WTC11 (cell line): ENCODE results near the gene SPIB.

Experiments
- JUN ChIP-seq: sonication (generic); formaldehyde crosslinking; IDR thresholded peaks from 2 replicates; pipeline ENCODE4 v1.8.0; 2023; ENCODE audit warnings: mild to moderate bottlenecking, missing genetic modification reagents
- KAT7 ChIP-seq: sonication (generic); formaldehyde crosslinking; IDR thresholded peaks from 2 replicates; pipeline ENCODE4 v1.8.1; 2023; ENCODE audit warnings: missing genetic modification reagents, mild to moderate bottlenecking, borderline replicate concordance
- NFYB ChIP-seq: sonication (generic); formaldehyde crosslinking; conservative IDR thresholded peaks from 2 replicates; pipeline ENCODE4 v1.8.0; 2022; ENCODE audit warnings: low read depth, missing genetic modification reagents
- NR1H2 ChIP-seq: sonication (generic); formaldehyde crosslinking; IDR thresholded peaks from 2 replicates; pipeline ENCODE4 v1.9.0; 2021; ENCODE audit warnings: mild to moderate bottlenecking, moderate library complexity, missing genetic modification reagents
- SP1 ChIP-seq: sonication (generic); formaldehyde crosslinking; conservative IDR thresholded peaks from 2 replicates; pipeline ENCODE4 v1.8.1; 2022; ENCODE audit warnings: missing genetic modification reagents
- TF ChIP-seq, protein P1 (sequence below): fragments of 200-600 bp; IDR thresholded peaks from 2 replicates; pipeline ENCODE4 v1.8.0; 2022; ENCODE audit warnings: antibody characterized with exemption
- TF ChIP-seq, protein P2 (sequence below): fragments of 250-450 bp; sonication (Bioruptor Pico); IDR thresholded peaks from 2 replicates; pipeline ENCODE4 v1.9.0; 2021; ENCODE audit warnings: moderate library complexity, mild to moderate bottlenecking, inconsistent platforms, borderline replicate concordance
- TF ChIP-seq, protein P3 (sequence below): sonication (generic); formaldehyde crosslinking; conservative IDR thresholded peaks from 2 replicates; pipeline ENCODE4 v1.8.1; 2023; ENCODE audit warnings: mild to moderate bottlenecking, low read depth, missing genetic modification reagents, moderate library complexity
- TF ChIP-seq, protein P4 (sequence below): sonication (generic); formaldehyde crosslinking; IDR thresholded peaks from 2 replicates; pipeline ENCODE4 v1.8.0; 2023; ENCODE audit warnings: missing genetic modification reagents
- TF ChIP-seq, protein P5 (sequence below): sonication (generic); formaldehyde crosslinking; IDR thresholded peaks from 2 replicates; pipeline ENCODE4 v1.8.0; 2022; ENCODE audit warnings: mild to moderate bottlenecking, missing genetic modification reagents

DNA sequence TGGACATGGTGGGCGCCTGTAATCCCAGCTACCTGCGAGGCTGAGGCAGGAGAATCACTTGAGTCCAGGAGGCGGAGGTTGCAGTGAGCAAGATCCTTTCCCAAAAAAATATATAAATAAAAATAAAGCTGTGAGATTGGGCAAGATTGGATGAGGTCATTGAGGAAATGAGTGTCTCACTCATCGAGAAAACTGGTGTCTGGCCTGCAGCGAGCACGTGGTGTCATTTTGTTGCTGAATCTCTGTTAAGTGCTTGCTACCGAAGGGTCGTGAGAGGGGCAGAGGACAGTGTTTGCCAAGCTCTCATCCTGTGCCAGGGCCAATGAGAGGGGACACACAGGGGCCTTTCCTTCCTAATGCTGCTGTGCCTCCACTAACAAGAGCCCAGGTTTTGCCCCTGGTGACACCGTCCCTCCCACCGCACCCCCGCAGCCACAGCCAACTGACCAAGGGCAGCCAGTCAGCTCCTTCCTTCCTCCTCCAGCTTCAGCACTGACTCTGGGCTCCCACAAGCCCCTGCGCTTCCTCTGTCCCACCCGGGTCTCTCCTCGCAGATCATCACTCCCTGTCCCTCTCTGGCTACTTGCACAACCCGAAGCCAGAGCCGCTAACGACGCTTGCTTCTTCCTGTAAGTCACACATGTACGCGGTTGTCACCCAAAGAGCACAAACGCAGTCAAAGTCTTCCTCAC, 31.4 kb upstream of the SPIB start:
- TF ChIP-seq, protein P1, sequence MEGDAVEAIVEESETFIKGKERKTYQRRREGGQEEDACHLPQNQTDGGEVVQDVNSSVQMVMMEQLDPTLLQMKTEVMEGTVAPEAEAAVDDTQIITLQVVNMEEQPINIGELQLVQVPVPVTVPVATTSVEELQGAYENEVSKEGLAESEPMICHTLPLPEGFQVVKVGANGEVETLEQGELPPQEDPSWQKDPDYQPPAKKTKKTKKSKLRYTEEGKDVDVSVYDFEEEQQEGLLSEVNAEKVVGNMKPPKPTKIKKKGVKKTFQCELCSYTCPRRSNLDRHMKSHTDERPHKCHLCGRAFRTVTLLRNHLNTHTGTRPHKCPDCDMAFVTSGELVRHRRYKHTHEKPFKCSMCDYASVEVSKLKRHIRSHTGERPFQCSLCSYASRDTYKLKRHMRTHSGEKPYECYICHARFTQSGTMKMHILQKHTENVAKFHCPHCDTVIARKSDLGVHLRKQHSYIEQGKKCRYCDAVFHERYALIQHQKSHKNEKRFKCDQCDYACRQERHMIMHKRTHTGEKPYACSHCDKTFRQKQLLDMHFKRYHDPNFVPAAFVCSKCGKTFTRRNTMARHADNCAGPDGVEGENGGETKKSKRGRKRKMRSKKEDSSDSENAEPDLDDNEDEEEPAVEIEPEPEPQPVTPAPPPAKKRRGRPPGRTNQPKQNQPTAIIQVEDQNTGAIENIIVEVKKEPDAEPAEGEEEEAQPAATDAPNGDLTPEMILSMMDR, result no peak
- no peak for TF ChIP-seq JUN
- TF ChIP-seq, protein P2, sequence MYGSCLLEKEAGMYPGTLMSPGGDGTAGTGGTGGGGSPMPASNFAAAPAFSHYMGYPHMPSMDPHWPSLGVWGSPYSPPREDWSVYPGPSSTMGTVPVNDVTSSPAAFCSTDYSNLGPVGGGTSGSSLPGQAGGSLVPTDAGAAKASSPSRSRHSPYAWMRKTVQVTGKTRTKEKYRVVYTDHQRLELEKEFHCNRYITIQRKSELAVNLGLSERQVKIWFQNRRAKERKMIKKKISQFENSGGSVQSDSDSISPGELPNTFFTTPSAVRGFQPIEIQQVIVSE, result no peak
- TF ChIP-seq, protein P3, sequence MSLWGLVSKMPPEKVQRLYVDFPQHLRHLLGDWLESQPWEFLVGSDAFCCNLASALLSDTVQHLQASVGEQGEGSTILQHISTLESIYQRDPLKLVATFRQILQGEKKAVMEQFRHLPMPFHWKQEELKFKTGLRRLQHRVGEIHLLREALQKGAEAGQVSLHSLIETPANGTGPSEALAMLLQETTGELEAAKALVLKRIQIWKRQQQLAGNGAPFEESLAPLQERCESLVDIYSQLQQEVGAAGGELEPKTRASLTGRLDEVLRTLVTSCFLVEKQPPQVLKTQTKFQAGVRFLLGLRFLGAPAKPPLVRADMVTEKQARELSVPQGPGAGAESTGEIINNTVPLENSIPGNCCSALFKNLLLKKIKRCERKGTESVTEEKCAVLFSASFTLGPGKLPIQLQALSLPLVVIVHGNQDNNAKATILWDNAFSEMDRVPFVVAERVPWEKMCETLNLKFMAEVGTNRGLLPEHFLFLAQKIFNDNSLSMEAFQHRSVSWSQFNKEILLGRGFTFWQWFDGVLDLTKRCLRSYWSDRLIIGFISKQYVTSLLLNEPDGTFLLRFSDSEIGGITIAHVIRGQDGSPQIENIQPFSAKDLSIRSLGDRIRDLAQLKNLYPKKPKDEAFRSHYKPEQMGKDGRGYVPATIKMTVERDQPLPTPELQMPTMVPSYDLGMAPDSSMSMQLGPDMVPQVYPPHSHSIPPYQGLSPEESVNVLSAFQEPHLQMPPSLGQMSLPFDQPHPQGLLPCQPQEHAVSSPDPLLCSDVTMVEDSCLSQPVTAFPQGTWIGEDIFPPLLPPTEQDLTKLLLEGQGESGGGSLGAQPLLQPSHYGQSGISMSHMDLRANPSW, result no peak
- TF ChIP-seq, protein P4, sequence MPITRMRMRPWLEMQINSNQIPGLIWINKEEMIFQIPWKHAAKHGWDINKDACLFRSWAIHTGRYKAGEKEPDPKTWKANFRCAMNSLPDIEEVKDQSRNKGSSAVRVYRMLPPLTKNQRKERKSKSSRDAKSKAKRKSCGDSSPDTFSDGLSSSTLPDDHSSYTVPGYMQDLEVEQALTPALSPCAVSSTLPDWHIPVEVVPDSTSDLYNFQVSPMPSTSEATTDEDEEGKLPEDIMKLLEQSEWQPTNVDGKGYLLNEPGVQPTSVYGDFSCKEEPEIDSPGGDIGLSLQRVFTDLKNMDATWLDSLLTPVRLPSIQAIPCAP (CRISPR knock-in tag), result no peak
- TF ChIP-seq, protein P5, sequence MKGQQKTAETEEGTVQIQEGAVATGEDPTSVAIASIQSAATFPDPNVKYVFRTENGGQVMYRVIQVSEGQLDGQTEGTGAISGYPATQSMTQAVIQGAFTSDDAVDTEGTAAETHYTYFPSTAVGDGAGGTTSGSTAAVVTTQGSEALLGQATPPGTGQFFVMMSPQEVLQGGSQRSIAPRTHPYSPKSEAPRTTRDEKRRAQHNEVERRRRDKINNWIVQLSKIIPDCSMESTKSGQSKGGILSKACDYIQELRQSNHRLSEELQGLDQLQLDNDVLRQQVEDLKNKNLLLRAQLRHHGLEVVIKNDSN (CRISPR knock-in tag), result no peak
- TF ChIP-seq SP1 (CRISPR knock-in tag), result no peak
- no peak for TF ChIP-seq NR1H2 (CRISPR knock-in tag)
- no peak for TF ChIP-seq KAT7 (CRISPR knock-in tag)
- TF ChIP-seq NFYB, result no peak
